ENCODE results near the gene ANGPTL2.
A peak's percentile ranks its signal among the peaks of the same experiment; 100 is the strongest.

ANGPTL2 gene

GRCh38 chr9:127130235-127130634 lies 7.8 kb upstream of the ANGPTL2 start:
- Histone ChIP-seq H3K36me3 (ENCODE audit: low read depth) (no peaks in the 10 kb centered on the region), H3K27ac (ENCODE audit: poor library complexity, severe bottlenecking) (no peak overlapping the region), H3K4me3 (ENCODE audit: severe bottlenecking) (no peak overlapping the region), H3K4me1 (ENCODE audit: insufficient read depth, poor library complexity, severe bottlenecking) (peaks cover 22% of the 10 kb centered on the region), H3K27me3 (ENCODE audit: insufficient read depth, poor library complexity, severe bottlenecking) (no peaks in the 10 kb centered on the region), H3K9me3 (ENCODE audit: severe bottlenecking) (no peaks in the 10 kb centered on the region)
- no peak for DNase-seq (ENCODE audit: low spot score)
- no peak for ATAC-seq (ENCODE audit: low read depth)
- no peak for TF ChIP-seq CTCF (IDR thresholded peaks at IDR 0.05; ENCODE audit: poor library complexity, severe bottlenecking)

- Histone ChIP-seq H3K4me1 (ENCODE audit: insufficient read depth, poor library complexity, severe bottlenecking) (peaks cover 22% of the 10 kb centered on the region), H3K27me3 (ENCODE audit: insufficient read depth, poor library complexity, severe bottlenecking) (no peaks in the 10 kb centered on the region), H3K9me3 (ENCODE audit: severe bottlenecking) (no peaks in the 10 kb centered on the region), H3K36me3 (ENCODE audit: low read depth) (no peaks in the 10 kb centered on the region), H3K4me3 (ENCODE audit: severe bottlenecking) (no peak overlapping the region), H3K27ac (ENCODE audit: poor library complexity, severe bottlenecking) (no peak overlapping the region)
- no peak for TF ChIP-seq CTCF (IDR thresholded peaks at IDR 0.05; ENCODE audit: poor library complexity, severe bottlenecking)
- ATAC-seq (ENCODE audit: low read depth): no peak
- DNase-seq (ENCODE audit: low spot score): no peak
These were observed 7.3 kb upstream of the ANGPTL2 start for GRCh38 chr9:127129718-127130085.

- no peak for TF ChIP-seq CTCF (IDR thresholded peaks at IDR 0.05; ENCODE audit: poor library complexity, severe bottlenecking)
- Histone ChIP-seq H3K27ac (ENCODE audit: poor library complexity, severe bottlenecking) (no peak overlapping the region), H3K4me1 (ENCODE audit: insufficient read depth, poor library complexity, severe bottlenecking) (peaks cover 22% of the 10 kb centered on the region)
These were observed 6.8 kb upstream of the ANGPTL2 start for GRCh38 chr9:127129073-127129717.

GRCh38 chr9:127128341-127129072 lies 6.1 kb upstream of the ANGPTL2 start:
- no peaks in the 10 kb centered on the region for H3K9me3 ChIP-seq (ENCODE audit: severe bottlenecking)
- peaks cover 22% of the 10 kb centered on the region for H3K4me1 ChIP-seq (ENCODE audit: insufficient read depth, poor library complexity, severe bottlenecking)
- no peak overlapping the region for H3K27ac ChIP-seq (ENCODE audit: poor library complexity, severe bottlenecking)
- DNase-seq (ENCODE audit: low spot score) (peak; percentile 33), ATAC-seq (ENCODE audit: low read depth) (no peak)
- H3K27me3 ChIP-seq (ENCODE audit: insufficient read depth, poor library complexity, severe bottlenecking): no peaks in the 10 kb centered on the region
- no peaks in the 10 kb centered on the region for H3K36me3 ChIP-seq (ENCODE audit: low read depth)
- no peak overlapping the region for H3K4me3 ChIP-seq (ENCODE audit: severe bottlenecking)
- no peak for TF ChIP-seq CTCF (IDR thresholded peaks at IDR 0.05; ENCODE audit: poor library complexity, severe bottlenecking)

More at GRCh38 chr9:127129073-127129717, 6.8 kb upstream of the ANGPTL2 start:
- H3K27me3 ChIP-seq (ENCODE audit: insufficient read depth, poor library complexity, severe bottlenecking): no peaks in the 10 kb centered on the region
- ATAC-seq (ENCODE audit: low read depth) (no peak), DNase-seq (ENCODE audit: low spot score) (no peak)
- H3K9me3 ChIP-seq (ENCODE audit: severe bottlenecking): no peaks in the 10 kb centered on the region
- H3K4me3 ChIP-seq (ENCODE audit: severe bottlenecking): no peak overlapping the region
- no peaks in the 10 kb centered on the region for H3K36me3 ChIP-seq (ENCODE audit: low read depth)

GRCh38 chr9:127126971-127127370 lies 4.5 kb upstream of the ANGPTL2 start:
- no peak for TF ChIP-seq CTCF (IDR thresholded peaks at IDR 0.05; ENCODE audit: poor library complexity, severe bottlenecking)
- Histone ChIP-seq H3K9me3 (ENCODE audit: severe bottlenecking) (no peaks in the 10 kb centered on the region), H3K27me3 (ENCODE audit: insufficient read depth, poor library complexity, severe bottlenecking) (no peaks in the 10 kb centered on the region), H3K27ac (ENCODE audit: poor library complexity, severe bottlenecking) (no peak overlapping the region), H3K4me1 (ENCODE audit: insufficient read depth, poor library complexity, severe bottlenecking) (peaks cover 24% of the 10 kb centered on the region), H3K4me3 (ENCODE audit: severe bottlenecking) (no peak overlapping the region), H3K36me3 (ENCODE audit: low read depth) (no peaks in the 10 kb centered on the region)
- DNase-seq (ENCODE audit: low spot score) (no peak), ATAC-seq (ENCODE audit: low read depth) (no peak)
